ENCODE data around the gene TCF3.

DNA sequence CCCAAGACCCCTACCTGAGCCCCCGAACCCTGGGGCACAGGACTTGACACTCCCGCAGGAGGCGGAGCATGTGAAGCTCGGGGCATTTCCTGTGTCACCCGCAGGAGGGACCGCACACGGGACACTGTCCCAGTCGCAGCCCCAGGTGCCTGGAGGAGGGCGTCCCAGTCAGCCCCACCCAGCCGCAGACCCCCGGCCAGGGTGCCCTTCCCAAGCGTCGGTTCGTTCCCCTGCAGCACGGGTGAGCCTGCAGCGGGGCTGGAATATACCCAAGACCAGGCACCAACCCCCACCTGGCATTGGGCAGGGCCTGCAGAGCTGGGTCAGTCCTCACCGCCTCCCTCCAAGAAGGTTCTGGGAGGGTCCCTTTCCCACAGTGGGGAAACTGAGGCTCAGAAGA lies 21.6 kb downstream of the TCF3 start:
- TF ChIP-seq NFYB (IDR thresholded peaks at IDR 0.05; ENCODE audit: insufficient read depth, low read depth, low read length), result no peak
- TF ChIP-seq, protein P1, sequence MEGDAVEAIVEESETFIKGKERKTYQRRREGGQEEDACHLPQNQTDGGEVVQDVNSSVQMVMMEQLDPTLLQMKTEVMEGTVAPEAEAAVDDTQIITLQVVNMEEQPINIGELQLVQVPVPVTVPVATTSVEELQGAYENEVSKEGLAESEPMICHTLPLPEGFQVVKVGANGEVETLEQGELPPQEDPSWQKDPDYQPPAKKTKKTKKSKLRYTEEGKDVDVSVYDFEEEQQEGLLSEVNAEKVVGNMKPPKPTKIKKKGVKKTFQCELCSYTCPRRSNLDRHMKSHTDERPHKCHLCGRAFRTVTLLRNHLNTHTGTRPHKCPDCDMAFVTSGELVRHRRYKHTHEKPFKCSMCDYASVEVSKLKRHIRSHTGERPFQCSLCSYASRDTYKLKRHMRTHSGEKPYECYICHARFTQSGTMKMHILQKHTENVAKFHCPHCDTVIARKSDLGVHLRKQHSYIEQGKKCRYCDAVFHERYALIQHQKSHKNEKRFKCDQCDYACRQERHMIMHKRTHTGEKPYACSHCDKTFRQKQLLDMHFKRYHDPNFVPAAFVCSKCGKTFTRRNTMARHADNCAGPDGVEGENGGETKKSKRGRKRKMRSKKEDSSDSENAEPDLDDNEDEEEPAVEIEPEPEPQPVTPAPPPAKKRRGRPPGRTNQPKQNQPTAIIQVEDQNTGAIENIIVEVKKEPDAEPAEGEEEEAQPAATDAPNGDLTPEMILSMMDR (IDR thresholded peaks at IDR 0.05 in 2 of 3, conservative IDR thresholded peaks at IDR 0.05 in 1 of 3; ENCODE audit: control insufficient read depth in 2 of 3, extremely low read depth in 1 of 3, insufficient read depth in 1 of 3, low read depth in 3 of 3, low read length in 3 of 3), result no peak
- TF ChIP-seq SRF (IDR thresholded peaks at IDR 0.05; ENCODE audit: low read depth in 2 of 2, low read length in 2 of 2), result no peak
- TF ChIP-seq RB1 (IDR thresholded peaks at IDR 0.05; ENCODE audit: borderline replicate concordance), result no peak
- TF ChIP-seq SMARCA5 (IDR thresholded peaks at IDR 0.05), result no peak
- TF ChIP-seq CHD2 (IDR thresholded peaks at IDR 0.05; ENCODE audit: borderline replicate concordance, low read depth, low read length), result no peak
- TF ChIP-seq ZSCAN29 (IDR thresholded peaks at IDR 0.05), result no peak
- no peak for TF ChIP-seq JUND (IDR thresholded peaks at IDR 0.05; ENCODE audit: low read depth, low read length)
- TF ChIP-seq SMC3 (IDR thresholded peaks at IDR 0.05; ENCODE audit: borderline replicate concordance, low read length), result no peak
- TF ChIP-seq RFX5 (IDR thresholded peaks at IDR 0.05; ENCODE audit: low read depth, low read length), result no peak
- TF ChIP-seq EZH2 (IDR thresholded peaks at IDR 0.05; ENCODE audit: borderline replicate concordance, control insufficient read depth, low read depth, low read length), result no peak

Measured in GM12878 (cell line).